HG03095 (cell line): ENCODE measurements around the gene GTF2IRD2.
"Not testable (repeated sequence)": the region's sequence is repeated elsewhere in the genome, so short reads cannot be mapped to it uniquely, and the experiment has no call there.

Experiments used
- ATAC-seq: cut with Tn5 transposase; IDR thresholded peaks from one replicate; pipeline ENCODE4 v1.9.1; 2021; ENCODE audit warnings: moderate library complexity; ENCODE audit not compliant: unreplicated experiment

GTF2IRD2 gene

DNA sequence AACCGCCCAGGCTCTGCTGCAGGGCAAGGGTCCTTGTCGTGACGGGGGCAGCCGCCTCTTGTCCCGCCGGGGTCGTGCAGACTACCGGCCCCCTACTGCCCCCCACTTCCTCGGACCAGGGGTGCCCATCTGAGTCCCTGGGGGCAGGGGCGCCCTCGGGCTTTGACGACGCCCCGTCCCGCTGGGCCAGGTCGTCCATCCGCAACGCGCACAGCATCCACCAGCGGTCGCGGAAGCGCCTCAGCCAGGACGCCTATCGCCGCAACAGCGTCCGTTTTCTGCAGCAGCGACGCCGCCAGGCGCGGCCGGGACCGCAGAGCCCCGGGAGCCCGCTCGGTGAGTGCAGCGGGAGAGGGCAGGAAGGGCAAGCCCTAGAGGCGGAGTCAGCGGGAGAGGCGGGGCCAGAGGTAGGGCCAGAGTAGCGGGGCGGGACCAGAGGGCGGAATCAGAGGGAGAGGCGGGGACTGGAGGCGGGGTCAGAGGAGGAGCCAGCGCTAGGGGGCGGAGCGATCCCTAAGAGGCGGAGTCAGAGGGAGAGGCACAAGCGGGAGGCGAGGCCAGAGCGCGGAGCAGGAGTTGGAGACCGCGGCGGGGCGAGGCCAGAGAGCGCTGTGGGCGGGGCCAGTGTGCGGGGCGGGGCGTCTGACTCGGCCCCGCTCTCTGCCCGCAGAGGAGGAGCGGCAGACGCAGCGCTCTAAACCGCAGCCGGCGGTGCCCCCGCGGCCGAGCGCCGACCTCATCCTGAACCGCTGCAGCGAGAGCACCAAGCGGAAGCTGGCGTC is 62.8 kb downstream of the GTF2IRD2 start:
- ATAC-seq = peak; percentile 81

DNA sequence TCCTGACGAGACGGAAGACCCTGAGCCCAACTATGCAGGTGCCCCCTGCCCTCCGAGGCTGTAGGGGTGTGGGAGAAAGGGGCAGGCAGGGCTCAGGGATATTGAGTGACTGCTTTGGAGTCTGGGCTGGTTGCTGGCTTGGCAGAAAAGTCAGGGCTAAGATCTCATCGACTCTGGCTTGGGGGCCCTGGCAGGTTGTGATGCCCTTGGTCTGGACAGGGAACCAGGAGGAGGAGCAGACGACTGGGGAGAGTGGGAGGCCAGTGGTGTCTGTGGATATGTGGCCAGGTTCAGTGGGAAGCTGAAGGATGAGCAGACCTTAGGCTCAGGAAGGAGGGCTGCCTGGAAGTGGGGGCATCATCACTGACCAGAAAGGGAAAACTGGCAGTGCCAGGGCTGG is 67.8 kb downstream of the GTF2IRD2 start:
- ATAC-seq = not testable (repeated sequence)

GRCh38 chr7:74781746-74782145 is 69.7 kb downstream of the GTF2IRD2 start:
- not testable (repeated sequence) for ATAC-seq

DNA sequence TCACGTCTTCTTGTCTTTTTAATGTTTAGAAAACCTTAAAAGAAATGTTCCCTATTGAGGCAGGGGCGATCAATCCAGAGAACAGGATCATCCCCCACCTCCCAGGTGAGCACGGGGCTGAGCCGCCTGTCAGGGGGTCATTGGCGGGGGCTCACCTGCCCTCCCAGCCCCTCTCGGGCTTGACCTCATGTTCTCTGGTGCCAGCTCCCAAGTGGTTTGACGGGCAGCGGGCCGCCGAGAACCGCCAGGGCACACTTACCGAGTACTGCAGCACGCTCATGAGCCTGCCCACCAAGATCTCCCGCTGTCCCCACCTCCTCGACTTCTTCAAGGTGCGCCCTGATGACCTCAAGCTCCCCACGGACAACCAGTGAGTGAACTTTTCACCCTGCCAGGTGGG is 72.4 kb downstream of the GTF2IRD2 start:
- not testable (repeated sequence) for ATAC-seq

GRCh38 chr7:74775111-74775510 is 76.3 kb downstream of the GTF2IRD2 start:
- not testable (repeated sequence) for ATAC-seq

- peak; percentile 66 for ATAC-seq
Observed at GRCh38 chr7:74773760-74774750, 77.3 kb downstream of the GTF2IRD2 start, which contains the start of gene NCF1. Gene NCF1, plus strand, starts transcription at chr7:74774011. Its CDS starts 21 bp downstream, at chr7:74774032.

DNA sequence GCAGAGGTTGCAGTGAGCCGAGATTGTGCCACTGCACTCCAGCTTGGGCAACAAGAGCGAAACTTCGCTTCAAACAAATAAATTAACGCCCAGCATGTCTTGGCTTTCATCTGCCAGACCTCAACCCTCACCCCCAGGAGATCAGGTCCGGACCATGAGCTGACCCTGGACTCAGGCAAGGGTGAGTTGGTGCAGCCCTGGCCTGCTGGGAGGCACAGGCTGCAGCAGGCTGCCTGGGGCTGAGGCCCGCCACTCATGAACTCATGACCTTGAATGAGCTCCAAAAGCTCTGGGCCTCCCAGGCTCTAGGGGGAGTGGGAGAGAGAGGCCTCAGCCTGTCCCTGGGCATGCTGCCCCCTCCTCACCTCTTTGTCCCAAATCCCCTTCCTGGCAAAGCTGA is 79.3 kb downstream of the GTF2IRD2 start:
- not testable (repeated sequence) for ATAC-seq

GRCh38 chr7:74770062-74770461 is 81.3 kb downstream of the GTF2IRD2 start:
- not testable (repeated sequence) for ATAC-seq

- ATAC-seq = not testable (repeated sequence)
Observed at GRCh38 chr7:74766991-74767390, 84.4 kb downstream of the GTF2IRD2 start.

DNA sequence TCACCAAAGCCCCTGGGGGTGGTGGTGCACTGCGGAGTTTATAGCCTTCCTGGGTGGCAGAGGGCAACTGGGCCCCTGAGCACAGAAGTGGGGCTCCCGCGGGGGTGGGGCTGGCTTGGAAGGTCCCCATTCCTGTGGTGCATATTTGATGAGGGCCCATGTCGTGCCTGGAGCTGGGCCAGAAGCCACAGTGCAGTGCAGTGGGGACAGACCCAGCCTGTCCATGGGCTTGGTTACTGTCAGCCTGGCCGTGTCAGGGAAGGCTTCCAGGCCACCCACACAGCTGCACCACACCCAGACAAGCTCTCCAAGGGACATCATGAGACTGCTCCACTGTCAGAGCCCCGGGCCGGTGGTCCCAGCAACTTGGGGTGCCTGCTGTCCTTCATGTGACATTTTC is 84.9 kb downstream of the GTF2IRD2 start:
- not testable (repeated sequence) for ATAC-seq

DNA sequence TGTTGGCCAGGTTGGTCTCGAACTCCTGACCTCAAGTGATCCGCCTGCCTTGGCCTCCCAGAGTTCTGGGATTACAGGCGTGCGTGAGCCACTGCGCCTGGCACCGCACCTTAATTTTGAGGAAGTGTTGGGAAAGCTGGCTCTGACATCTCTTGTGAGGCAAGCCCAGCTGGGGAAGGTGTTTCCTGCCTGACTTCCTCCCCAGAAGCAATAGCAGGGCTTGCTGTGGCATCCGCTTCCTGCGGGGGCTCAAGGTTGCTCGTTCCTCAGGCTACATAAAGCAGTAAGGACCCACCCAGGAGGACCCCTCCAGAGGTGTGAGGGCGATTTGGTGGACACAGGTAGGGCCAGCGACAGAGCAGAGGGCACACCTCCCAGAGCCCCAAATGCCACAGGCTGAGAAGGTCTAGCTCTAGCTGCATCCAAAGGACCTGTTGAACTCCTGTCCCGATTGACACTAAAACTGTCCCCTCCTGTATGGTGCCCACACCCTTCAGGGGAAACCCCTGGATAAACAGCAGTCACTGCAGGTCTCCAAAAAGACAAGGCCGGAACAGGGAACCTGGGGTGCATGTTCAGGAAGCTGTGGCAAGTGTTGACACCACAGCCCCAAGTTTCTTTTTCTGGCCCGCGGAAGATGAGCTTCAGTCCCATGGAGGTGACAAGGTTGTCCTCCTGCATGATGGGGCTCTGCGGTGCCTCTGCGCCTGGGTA is 86.0 kb downstream of the GTF2IRD2 start:
- ATAC-seq = peak; percentile 31

DNA sequence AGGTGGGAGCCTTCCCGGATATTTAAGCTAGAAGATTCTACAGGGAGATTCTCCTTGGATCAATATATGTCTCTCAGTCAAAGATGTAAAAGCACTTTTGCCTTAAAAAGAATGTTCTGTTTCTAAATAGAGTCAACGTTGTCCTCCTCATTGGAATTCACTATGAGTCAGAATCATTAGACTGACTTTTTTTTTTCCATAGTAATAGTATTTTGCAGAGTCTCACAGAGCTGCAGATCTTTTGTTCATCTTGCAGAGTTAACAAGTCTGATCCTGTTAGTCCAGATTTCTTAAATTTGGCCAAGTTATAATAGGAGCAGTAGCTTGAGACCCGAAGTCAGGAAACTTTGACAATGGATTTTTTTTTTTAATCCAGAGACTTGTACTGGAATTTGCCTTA is 92.4 kb downstream of the GTF2IRD2 start:
- ATAC-seq = not testable (repeated sequence)

DNA sequence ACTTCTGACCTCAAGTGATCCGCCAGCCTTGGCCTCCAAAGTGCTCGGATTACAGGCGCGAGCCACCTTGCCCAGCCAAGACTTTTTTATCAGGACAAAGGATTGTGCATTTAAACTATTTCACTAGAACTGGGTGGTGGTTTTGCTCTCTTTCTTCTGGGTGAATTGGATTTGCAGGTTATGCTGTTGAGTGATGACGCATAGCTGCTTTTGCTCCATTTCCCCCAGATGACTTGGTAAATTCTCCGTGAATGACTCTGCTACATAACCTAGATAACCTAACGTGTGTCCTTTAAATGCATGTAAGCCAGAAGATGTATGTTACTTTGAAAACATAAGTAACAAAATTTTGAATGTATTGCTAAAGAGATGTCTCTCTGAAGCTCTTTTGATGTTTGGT is 93.1 kb downstream of the GTF2IRD2 start:
- ATAC-seq = not testable (repeated sequence)

GRCh38 chr7:74756673-74757072 is 94.7 kb downstream of the GTF2IRD2 start:
- not testable (repeated sequence) for ATAC-seq

DNA sequence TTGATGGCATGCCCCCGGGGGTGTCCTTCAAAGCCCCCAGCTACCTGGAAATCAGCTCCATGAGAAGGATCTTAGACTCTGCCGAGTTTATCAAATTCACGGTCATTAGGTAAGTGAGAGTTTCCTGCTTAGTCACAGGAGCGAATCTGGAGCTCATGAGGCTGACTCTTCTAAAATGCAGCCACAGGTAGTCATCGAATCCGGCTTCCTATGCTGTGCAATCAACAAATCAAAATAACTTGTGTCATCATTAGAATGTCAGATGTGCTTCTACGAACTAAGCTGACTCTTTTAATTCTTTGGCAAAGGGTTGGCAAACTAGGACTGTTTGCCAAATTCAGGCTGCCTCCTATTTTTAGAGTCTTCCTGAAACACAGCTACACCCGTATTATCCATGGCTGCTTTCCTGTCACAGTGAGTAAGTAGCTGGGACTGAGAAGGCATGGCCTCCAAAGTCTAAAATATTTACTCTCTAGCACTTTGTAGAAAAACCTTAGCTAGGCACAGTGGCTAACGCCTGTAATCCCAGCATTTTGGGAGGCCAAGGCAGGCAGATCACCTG is 97.4 kb downstream of the GTF2IRD2 start:
- not testable (repeated sequence) for ATAC-seq
